ENCODE data around the gene IP6K3. TPM values are rescaled to one million over a fixed set of nuclear protein-coding genes. Genes with fewer than 3 reads are reported as not detected.

The IP6K3 gene
- total RNA-seq, 1 donor = 6.0 TPM

- no peak overlapping the region for H3K4me3 ChIP-seq (ENCODE audit: low read depth, low read length)
- no peak for TF ChIP-seq CTCF (IDR thresholded peaks at IDR 0.05; ENCODE audit: insufficient read depth, low read depth, low read length)
- DNase-seq (ENCODE audit: low read depth) = no peak
These were observed 11.5 kb downstream of the IP6K3 start for GRCh38 chr6:33735216-33735615.

GRCh38 chr6:33733709-33734007 is 13.0 kb downstream of the IP6K3 start:
- TF ChIP-seq CTCF (IDR thresholded peaks at IDR 0.05; ENCODE audit: insufficient read depth, low read depth, low read length) = no peak
- no peak for DNase-seq (ENCODE audit: low read depth)
- no peak overlapping the region for H3K4me3 ChIP-seq (ENCODE audit: low read depth, low read length)

- TF ChIP-seq CTCF (IDR thresholded peaks at IDR 0.05; ENCODE audit: insufficient read depth, low read depth, low read length) = no peak
- no peak for DNase-seq (ENCODE audit: low read depth)
- H3K4me3 ChIP-seq (ENCODE audit: low read depth, low read length) = no peak overlapping the region
These were observed 13.6 kb downstream of the IP6K3 start for GRCh38 chr6:33732817-33733708.

GRCh38 chr6:33732385-33732784 is 14.3 kb downstream of the IP6K3 start:
- TF ChIP-seq CTCF (IDR thresholded peaks at IDR 0.05; ENCODE audit: insufficient read depth, low read depth, low read length) = no peak
- H3K4me3 ChIP-seq (ENCODE audit: low read depth, low read length) = no peak overlapping the region
- no peak for DNase-seq (ENCODE audit: low read depth)

- TF ChIP-seq CTCF (IDR thresholded peaks at IDR 0.05; ENCODE audit: insufficient read depth, low read depth, low read length) = no peak
- DNase-seq (ENCODE audit: low read depth) = no peak
- no peak overlapping the region for H3K4me3 ChIP-seq (ENCODE audit: low read depth, low read length)
These were observed 14.9 kb downstream of the IP6K3 start for GRCh38 chr6:33731751-33732282.

GRCh38 chr6:33731035-33731434 is 15.7 kb downstream of the IP6K3 start:
- TF ChIP-seq CTCF (IDR thresholded peaks at IDR 0.05; ENCODE audit: insufficient read depth, low read depth, low read length) = no peak
- H3K4me3 ChIP-seq (ENCODE audit: low read depth, low read length) = no peak overlapping the region
- no peak for DNase-seq (ENCODE audit: low read depth)

Data from fibroblast of villous mesenchyme (primary cell).